IMR-90 (cell line): Measurements from ENCODE around the gene PPARD. TPM values are rescaled to one million over a fixed set of nuclear protein-coding genes. Genes with fewer than 3 reads are reported as not detected.

Experiments used
- ATAC-seq: fragments of 200-7000 bp; cut with Tn5 transposase; 2 replicates; pipeline ENCODE4 v1.9.1; 2020; ENCODE audit warnings: low read depth, mild to moderate bottlenecking, moderate library complexity
- BruUV-seq: library from RNA; stranded (reverse); fragments of 400-500 nt; replicated peaks from 2 replicates; lab custom pipeline; 2021; lab: Mats Ljungman, UMichigan
- CTCF ChIA-PET: fragments of 300-600 bp; formaldehyde crosslinking; extraction: SDS; loops from one replicate; lab custom pipeline; 2021; ENCODE audit warnings: antibody characterized with exemption; lab: Yijun Ruan, JAX
- POLR2A ChIA-PET: fragments of 300-600 bp; sonication (Branson Sonifier 250); formaldehyde crosslinking; loops from one replicate; lab custom pipeline; 2022; ENCODE audit warnings: antibody characterized with exemption; ENCODE audit not compliant: unreplicated experiment; lab: Charles Lee
- DNase-seq: peaks from one replicate; pipeline ENCODE4 v3.0.0; 2013
- H2AFZ ChIP-seq: replicated peaks from 2 replicates; pipeline ENCODE3; 2013; ENCODE audit warnings: low read length, mild to moderate bottlenecking; ENCODE audit not compliant: poor library complexity
- H2AK5ac ChIP-seq: 2 replicates; pipeline ENCODE4 v1.6.1; 2013; ENCODE audit warnings: low read depth, low read length, inconsistent platforms
- H2AK9ac ChIP-seq: replicated peaks from 2 replicates; pipeline ENCODE3; 2013; ENCODE audit warnings: mild to moderate bottlenecking, low read depth, low read length, moderate library complexity; ENCODE audit not compliant: poor library complexity
- H2BK120ac ChIP-seq: 2 replicates; pipeline ENCODE4 v1.6.1; 2013; ENCODE audit warnings: low read depth, low read length, inconsistent platforms
- H2BK15ac ChIP-seq: 3 replicates; pipeline ENCODE4 v1.6.1; 2013; ENCODE audit warnings: low read depth, low read length, inconsistent platforms
- H2BK20ac ChIP-seq: 2 replicates; pipeline ENCODE4 v1.6.1; 2013; ENCODE audit warnings: low read depth, mild to moderate bottlenecking, inconsistent platforms, low read length, moderate library complexity
- H2BK5ac ChIP-seq: 2 replicates; pipeline ENCODE4 v1.6.1; 2013; ENCODE audit warnings: mild to moderate bottlenecking, low read depth, low read length, inconsistent platforms; ENCODE audit not compliant: poor library complexity, severe bottlenecking
- H3K14ac ChIP-seq: replicated peaks from 2 replicates; pipeline ENCODE4 v1.6.1; 2013; ENCODE audit warnings: low read depth, low read length, inconsistent platforms
- H3K18ac ChIP-seq: 2 replicates; pipeline ENCODE4 v1.6.1; 2013; ENCODE audit warnings: low read depth, low read length, control low read depth
- H3K23ac ChIP-seq: 2 replicates; pipeline ENCODE4 v1.6.1; 2013; ENCODE audit warnings: low read depth, low read length, inconsistent platforms
- H3K27ac ChIP-seq: 2 replicates; pipeline ENCODE4 v1.5.1; 2013; ENCODE audit warnings: mild to moderate bottlenecking, control low read depth, low read length; ENCODE audit not compliant: insufficient read depth
- H3K27me3 ChIP-seq: 2 replicates; pipeline ENCODE4 v1.6.1; 2013; ENCODE audit warnings: low read length; ENCODE audit not compliant: control insufficient read depth, insufficient read depth
- H3K36me3 ChIP-seq: 2 replicates; pipeline ENCODE4 v1.6.1; 2013; ENCODE audit warnings: low read length, mixed read lengths; ENCODE audit not compliant: control insufficient read depth, insufficient read depth
- H3K4ac ChIP-seq: 2 replicates; pipeline ENCODE4 v1.6.1; 2013; ENCODE audit warnings: low read depth, low read length, inconsistent platforms
- H3K4me1 ChIP-seq: 2 replicates; pipeline ENCODE4 v1.6.1; 2013; ENCODE audit warnings: low read length, mixed read lengths; ENCODE audit not compliant: control insufficient read depth, insufficient read depth
- H3K4me2 ChIP-seq: 2 replicates; pipeline ENCODE4 v1.6.1; 2013; ENCODE audit warnings: low read depth, mild to moderate bottlenecking, control low read depth, low read length, moderate library complexity
- H3K4me3 ChIP-seq: 2 replicates; pipeline ENCODE4 v1.5.1; 2013; ENCODE audit warnings: low read depth, mild to moderate bottlenecking, control low read depth, low read length, moderate library complexity; ENCODE audit not compliant: insufficient read depth
- H3K56ac ChIP-seq: 2 replicates; pipeline ENCODE4 v1.6.1; 2013; ENCODE audit warnings: low read length, inconsistent platforms; ENCODE audit not compliant: insufficient read depth; ENCODE audit errors: extremely low read depth
- H3K79me1 ChIP-seq, 2 experiments: 2 replicates each; pipeline ENCODE4 v1.6.1; 2013; ENCODE audit warnings: low read length in 2 of 2, inconsistent platforms in 1 of 2, low read depth in 1 of 2
- H3K9ac ChIP-seq: 2 replicates; pipeline ENCODE4 v1.6.1; 2013; ENCODE audit warnings: low read depth, low read length, control low read depth
- H3K9me1 ChIP-seq: 2 replicates; pipeline ENCODE4 v1.6.1; 2013; ENCODE audit warnings: low read length, inconsistent platforms; ENCODE audit not compliant: insufficient read depth
- H3K9me3 ChIP-seq: 2 replicates; pipeline ENCODE4 v1.6.1; 2013; ENCODE audit warnings: low read length; ENCODE audit not compliant: control insufficient read depth, insufficient read depth
- H4K20me1 ChIP-seq: 2 replicates; pipeline ENCODE4 v1.6.1; 2013; ENCODE audit warnings: low read length, inconsistent platforms; ENCODE audit not compliant: insufficient read depth
- H4K5ac ChIP-seq: 2 replicates; pipeline ENCODE4 v1.6.1; 2013; ENCODE audit warnings: mild to moderate bottlenecking, low read depth, low read length, control low read depth
- H4K8ac ChIP-seq, 2 experiments: 2 replicates each; pipeline ENCODE4 v1.6.1; 2013; ENCODE audit warnings: low read depth in 2 of 2, low read length in 2 of 2, control low read depth in 1 of 2, inconsistent platforms in 1 of 2
- H4K91ac ChIP-seq: 2 replicates; pipeline ENCODE4 v1.6.1; 2013; ENCODE audit warnings: low read depth, low read length, inconsistent platforms; ENCODE audit not compliant: insufficient read depth
- BHLHE40 ChIP-seq: fragments of 150-350 bp; IDR thresholded peaks from 2 replicates; pipeline ENCODE4 v1.6.1; 2016; ENCODE audit warnings: mild to moderate bottlenecking, low read depth, low read length
- NFE2L2 ChIP-seq: fragments of 150-350 bp; IDR thresholded peaks from 2 replicates; pipeline ENCODE4 v1.6.1; 2016; ENCODE audit warnings: low read depth, mild to moderate bottlenecking, low read length
- WGBS, 2 experiments: methylation state at CpG; one replicate each; pipeline versions ENCODE4 v1.1.5 to v1.1.7; 2013; ENCODE audit warnings: missing lambda C conversion rate in 2 of 2; ENCODE audit not compliant: insufficient read length in 1 of 2; ENCODE audit errors: extremely low coverage in 2 of 2; 5-methylcytosine and 5-hydroxymethylcytosine counted together
- dilution Hi-C: fragments of 300-500 bp; cut with HindIII; formaldehyde crosslinking; loops from one replicate; pipeline ENCODE4 v1.14.3; 2018; ENCODE audit warnings: low sequenced_read_pairs; ENCODE audit not compliant: unreplicated experiment
- in situ Hi-C: fragments of 300-500 bp; cut with MboI; formaldehyde crosslinking; loops from 3 replicates; pipeline ENCODE4 v1.14.3; 2019; ENCODE audit warnings: low sequenced_read_pairs, inconsistent platforms, mixed read lengths
- intact Hi-C: fragments of 100-400 bp; cut with micrococcal nuclease; formaldehyde crosslinking; loops from 2 replicates; pipeline ENCODE4 v1.10.0; 2022
- polyA plus RNA-seq, 3 experiments: library from polyadenylated mRNA; depleted of rRNA; stranded (reverse); fragments of >200 nt; gene quantifications; 2 replicates each; pipeline ENCODE4 v1.2.3, GENCODE V29; 2012; ENCODE audit warnings: low replicate concordance in 1 of 3
- total RNA-seq: library from RNA; depleted of rRNA; stranded (reverse); fragments of >200 nt; gene quantifications from 2 replicates; pipeline ENCODE4 v1.2.3, GENCODE V29; 2012
- TF ChIP-seq, protein P1 (sequence below): conservative IDR thresholded peaks from 2 replicates; pipeline ENCODE4 v1.5.1; 2012; ENCODE audit warnings: mild to moderate bottlenecking, low read depth, low read length, improper control_type of control experiment

The PPARD gene
- total and polyA plus RNA-seq, 2 of the 4 experiments (the other 2 are of a cell fraction), result 10.4 to 69.0 TPM

DNA sequence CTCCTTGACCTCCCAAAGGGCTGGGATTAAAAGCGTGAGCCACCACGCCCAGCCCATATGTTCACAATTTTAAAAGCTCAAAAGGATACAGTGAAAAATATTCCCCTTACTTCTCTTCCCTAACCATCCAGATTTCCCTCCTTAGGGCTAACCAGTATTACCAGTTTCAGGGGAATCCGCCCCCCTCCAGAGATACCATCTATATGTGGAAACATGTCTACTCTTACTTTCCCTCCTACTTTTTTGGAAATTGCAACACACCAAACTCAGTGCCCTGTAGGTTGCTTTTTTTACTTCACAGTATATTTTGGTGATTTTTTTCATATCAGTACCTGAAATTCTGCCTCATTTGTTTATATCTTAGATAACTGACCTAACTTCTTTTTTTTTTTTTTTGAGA is 118.9 kb downstream of the PPARD start:
- no peak for ATAC-seq
- POLR2A ChIA-PET, result interaction anchor here (0.5 kb wide), 1 partner anchor 29 kb away, joined by 3 read pairs; no protein-coding TSS in a partner anchor
- in situ Hi-C loops, result no loop called here

More for the DNA sequence above, 118.9 kb downstream of the PPARD start:
- no peak overlapping the region for H3K14ac ChIP-seq
- H4K8ac ChIP-seq, result no peak overlapping the region
- H2AK5ac ChIP-seq, result no peak overlapping the region
- no peaks in the 10 kb centered on the region for H3K27me3 ChIP-seq
- no peaks in the 10 kb centered on the region for H3K4me1 ChIP-seq
- TF ChIP-seq NFE2L2 (no peak), BHLHE40 (no peak)
- TF ChIP-seq, protein P1, sequence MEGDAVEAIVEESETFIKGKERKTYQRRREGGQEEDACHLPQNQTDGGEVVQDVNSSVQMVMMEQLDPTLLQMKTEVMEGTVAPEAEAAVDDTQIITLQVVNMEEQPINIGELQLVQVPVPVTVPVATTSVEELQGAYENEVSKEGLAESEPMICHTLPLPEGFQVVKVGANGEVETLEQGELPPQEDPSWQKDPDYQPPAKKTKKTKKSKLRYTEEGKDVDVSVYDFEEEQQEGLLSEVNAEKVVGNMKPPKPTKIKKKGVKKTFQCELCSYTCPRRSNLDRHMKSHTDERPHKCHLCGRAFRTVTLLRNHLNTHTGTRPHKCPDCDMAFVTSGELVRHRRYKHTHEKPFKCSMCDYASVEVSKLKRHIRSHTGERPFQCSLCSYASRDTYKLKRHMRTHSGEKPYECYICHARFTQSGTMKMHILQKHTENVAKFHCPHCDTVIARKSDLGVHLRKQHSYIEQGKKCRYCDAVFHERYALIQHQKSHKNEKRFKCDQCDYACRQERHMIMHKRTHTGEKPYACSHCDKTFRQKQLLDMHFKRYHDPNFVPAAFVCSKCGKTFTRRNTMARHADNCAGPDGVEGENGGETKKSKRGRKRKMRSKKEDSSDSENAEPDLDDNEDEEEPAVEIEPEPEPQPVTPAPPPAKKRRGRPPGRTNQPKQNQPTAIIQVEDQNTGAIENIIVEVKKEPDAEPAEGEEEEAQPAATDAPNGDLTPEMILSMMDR, result no peak
- no peak overlapping the region for H3K9ac ChIP-seq
- dilution Hi-C loops, result no loop called here
- H3K27ac ChIP-seq, result no peak overlapping the region
- no peak overlapping the region for H3K23ac ChIP-seq
- H2AFZ ChIP-seq, result no peak overlapping the region
- H3K18ac ChIP-seq, result no peak overlapping the region
- no peak overlapping the region for H2BK120ac ChIP-seq
- no peak overlapping the region for H4K91ac ChIP-seq
- no TSS peak for BruUV-seq
- no peak for DNase-seq
- peaks cover 26% of the 10 kb centered on the region for H3K36me3 ChIP-seq
- no peak overlapping the region for H2BK5ac ChIP-seq
- CTCF ChIA-PET, result interaction anchor here (0.6 kb wide), 1 partner anchor 118 kb away, joined by 5 read pairs; no protein-coding TSS in a partner anchor
- no peak overlapping the region for H3K4me3 ChIP-seq
- 67% methylated on average over 3 of the region's 3 CpGs; no CpG with 5 or more reads in 1 of the 2 experiments for WGBS, 2 experiments
- no peak overlapping the region for H3K56ac ChIP-seq
- H3K4me2 ChIP-seq, result no peak overlapping the region
- H3K79me1 ChIP-seq, result peaks cover 0 to 6% of the 10 kb centered on the region in 2 experiments; a peak in 1 of 4 replicates
- no peak overlapping the region for H2BK15ac ChIP-seq
- no peak overlapping the region for H2AK9ac ChIP-seq
- no peaks in the 10 kb centered on the region for H3K9me1 ChIP-seq
- no peak overlapping the region for H2BK20ac ChIP-seq
- H4K5ac ChIP-seq, result no peak overlapping the region
- H3K4ac ChIP-seq, result no peak overlapping the region
- H4K20me1 ChIP-seq, result no peaks in the 10 kb centered on the region
- H3K9me3 ChIP-seq, result no peaks in the 10 kb centered on the region
- intact Hi-C loops, result no loop called here
